ENCODE data around the gene ETS2.

DNA sequence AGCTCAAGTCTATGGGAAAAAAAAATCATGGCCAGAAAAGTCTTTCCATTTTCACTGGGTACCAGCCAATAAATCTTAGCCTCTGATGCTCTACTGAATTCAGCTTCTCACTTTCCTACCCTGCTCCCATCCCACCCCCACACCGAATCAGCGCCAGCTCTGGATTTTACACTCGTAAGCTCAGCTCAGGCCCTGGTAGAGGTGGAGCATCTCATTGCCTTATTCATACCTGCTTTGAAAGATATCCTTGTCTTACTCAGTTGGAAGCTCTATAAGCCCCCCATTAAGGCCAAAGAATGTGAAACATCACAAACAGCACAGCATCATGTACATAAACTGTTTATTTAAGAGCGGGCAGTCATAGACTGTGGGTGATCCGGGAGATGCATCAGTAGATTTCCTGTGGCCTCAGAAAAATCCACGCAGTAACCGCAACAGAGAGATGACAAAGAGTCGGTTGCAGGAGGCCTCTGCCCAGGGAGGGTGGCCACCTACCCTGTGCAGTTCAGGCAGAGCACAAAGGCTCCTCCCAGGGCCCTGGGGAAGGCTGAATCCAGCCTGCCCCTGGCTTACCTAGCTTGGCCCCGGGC, 36.4 kb upstream of the ETS2 start:
- TF ChIP-seq YY1 (IDR thresholded peaks at IDR 0.05; ENCODE audit: insufficient read depth, insufficient read length) (no peak), ZNF274 (IDR thresholded peaks at IDR 0.05; ENCODE audit: low read depth, low read length) (no peak), SUZ12 (IDR thresholded peaks at IDR 0.05; ENCODE audit: extremely low read depth, insufficient read depth, insufficient read length) (no peak)

Measured in NT2/D1 (cell line).